HG03103 (cell line): Measurements from ENCODE around the gene NAA15.
"Not testable (repeated sequence)": the region's sequence is repeated elsewhere in the genome, so short reads cannot be mapped to it uniquely, and the experiment has no call there.

Source experiments
- ATAC-seq: cut with Tn5 transposase; IDR thresholded peaks from one replicate; pipeline ENCODE4 v1.9.1; 2021; ENCODE audit warnings: low read depth; ENCODE audit not compliant: unreplicated experiment

Gene NAA15

DNA sequence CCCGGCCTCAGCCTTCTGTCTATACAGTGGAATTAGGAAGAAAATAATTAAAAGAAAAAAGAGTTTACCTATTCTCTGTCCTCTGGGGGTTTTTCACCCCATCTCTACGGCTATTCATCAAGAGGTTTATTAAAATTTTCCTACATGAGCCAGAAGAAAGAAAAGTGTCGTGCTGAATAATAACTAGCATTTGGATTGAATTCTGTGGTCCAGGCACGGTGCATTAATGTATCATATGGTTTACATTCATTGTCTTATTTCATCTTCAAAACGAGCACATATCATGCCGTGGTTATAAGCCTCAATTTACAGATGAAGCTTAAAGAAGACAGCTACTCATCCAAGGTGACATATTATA is 5.4 kb upstream of the NAA15 start:
- ATAC-seq: no peak

DNA sequence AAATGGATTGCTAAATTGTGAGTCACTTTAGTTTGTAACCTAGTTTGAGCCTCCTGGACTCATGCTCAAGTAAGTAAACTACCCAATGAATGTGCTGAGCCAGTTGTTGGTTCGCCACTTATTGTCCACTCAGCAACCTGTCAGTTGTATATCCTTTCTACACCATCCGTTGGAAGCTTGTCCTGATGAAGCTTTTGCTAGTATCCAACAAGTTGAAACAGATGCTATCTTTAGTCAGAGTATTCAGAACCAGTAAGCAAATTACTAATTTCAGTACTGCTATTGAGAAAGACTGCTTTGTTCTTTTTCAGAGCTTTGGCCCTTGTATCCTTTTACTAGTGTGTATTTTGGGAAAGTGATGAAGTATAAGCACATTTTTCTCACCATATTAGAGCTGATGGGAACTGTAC is 4.3 kb upstream of the NAA15 start:
- ATAC-seq: no peak

DNA sequence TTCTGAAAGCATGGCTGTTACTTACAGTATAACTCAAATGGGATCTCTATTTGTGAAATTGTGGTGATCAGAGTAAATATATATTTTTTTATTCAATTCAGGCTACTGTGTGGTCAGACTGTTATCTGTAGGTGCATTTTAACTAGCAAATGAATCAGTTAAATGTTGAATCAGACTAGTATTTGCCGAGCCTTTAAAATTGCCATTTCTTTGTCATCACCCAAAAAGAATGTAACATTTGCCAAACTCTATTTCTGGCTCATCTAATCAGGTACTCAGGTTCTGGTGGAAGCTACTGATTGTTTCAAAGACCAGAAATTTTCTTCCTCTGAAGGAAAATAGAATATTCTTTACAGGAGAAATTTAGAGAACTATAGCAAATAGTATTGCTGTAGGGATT is 1.8 kb upstream of the NAA15 start:
- no peak for ATAC-seq

DNA sequence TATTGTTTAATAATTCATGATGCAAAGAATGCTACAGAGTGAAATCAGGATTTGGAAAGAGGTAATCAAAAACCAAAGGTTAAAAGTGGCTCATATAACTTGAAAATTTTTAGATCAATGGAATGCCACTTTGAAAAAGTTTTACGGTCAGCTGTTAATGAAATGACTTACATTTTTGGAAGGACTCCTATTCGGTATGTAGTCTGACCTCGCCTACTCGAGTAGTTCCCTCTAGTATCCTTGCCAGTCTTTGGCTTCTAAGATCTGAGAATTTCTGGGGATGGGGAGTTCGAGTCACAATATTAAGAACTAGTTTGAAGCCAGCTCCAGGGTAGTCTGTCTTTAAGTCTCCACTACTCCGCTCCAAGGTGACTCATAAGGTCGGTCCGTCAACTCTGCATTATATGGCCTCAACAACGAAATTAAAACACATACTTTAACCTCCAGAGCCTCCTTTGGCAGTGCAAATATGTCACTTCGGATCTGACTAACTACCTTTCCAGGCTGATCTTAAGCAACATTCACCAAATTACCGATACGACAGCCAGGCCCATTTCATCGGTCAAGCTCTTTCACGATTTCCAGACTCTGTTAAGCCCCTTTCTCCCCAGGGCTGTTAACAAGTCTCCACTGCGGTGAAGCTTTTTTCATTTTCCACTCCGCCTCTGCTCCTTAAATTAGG is 733 bp upstream of the NAA15 start:
- peak; percentile 4 for ATAC-seq

DNA sequence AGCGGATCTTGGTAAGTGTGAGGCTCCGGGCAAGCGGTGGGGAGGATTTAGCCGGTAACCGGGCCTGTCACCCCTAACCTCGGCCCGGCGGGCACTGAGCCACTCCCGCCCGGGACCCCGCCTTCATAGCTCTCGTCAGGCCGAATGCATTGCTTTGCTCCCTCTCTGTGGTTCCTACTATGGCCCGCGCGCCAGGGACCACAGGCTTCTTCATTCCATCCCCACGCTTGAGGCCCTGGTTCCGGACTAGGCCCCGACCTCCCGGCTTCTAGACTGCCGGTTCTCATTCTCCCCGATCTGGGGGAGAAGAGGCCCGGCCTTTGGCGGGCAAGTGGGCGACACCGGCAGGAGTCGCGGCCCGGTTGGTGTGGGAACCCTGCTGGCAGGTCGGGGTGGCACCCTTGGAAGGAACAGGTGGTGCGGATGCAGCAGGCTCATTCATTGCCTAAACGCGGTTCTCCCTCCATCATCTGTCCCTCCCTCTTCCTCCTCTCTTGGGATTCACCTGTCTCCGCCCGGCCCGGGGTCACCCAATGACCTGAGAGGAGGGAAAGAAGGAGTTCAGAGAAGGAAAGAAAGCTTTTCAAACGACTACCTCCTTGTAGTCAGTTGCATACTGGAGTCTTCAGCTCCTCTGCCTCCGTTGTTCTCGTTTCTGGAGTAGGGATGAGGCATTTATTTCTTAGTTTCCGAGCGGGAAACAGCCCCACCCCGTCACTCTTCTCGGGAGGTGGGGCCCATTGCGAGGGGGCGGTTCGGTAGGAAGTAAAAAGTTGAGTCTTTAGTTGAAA is 711 bp downstream of the NAA15 start, which contains the start of gene NDUFC1:
Gene NDUFC1 (minus strand): TSS at position 657 of the 791 bp plus-strand sequence. CDS start 6,679 bp downstream, outside the sequence.
- ATAC-seq: peak; percentile 31

DNA sequence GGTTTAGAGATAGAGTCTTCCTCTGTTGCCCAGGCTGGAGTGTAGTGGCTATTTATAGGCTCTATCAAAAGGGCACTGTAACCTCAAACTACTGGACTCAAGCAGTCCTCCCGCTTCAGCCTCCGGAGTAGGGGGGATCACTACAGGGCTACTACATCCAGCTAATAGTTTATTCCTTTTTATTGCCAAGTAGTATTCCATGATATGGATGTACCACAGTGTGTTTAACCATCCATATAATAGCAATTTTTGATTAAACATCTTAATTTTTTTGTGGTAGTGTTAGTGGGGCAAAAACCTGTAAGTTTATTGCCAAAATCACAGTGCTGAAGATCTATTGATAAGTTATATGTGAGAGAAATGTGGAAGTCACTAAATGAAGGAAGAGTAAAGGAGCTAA is 3.6 kb downstream of the NAA15 start:
- ATAC-seq: no peak

DNA sequence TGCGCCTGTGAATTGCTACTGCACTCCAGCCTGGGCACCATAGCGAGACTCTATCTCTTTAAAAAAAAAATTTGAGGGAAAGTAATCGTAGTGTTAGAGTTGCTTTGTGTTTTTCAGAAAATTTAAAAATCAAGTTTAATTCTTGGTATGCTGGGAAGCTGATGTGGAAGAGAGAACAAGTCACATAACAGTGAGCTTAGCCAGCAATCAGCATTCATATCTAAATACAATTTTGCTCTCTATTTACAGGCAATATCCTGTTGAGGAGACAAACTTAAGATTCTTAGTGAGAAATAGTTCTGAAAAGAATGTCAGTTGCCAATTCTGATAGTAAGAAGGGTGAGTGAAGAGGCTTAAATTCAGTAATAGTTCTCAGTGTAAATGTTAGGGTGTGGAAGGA is 10.6 kb downstream of the NAA15 start:
- no peak for ATAC-seq

DNA sequence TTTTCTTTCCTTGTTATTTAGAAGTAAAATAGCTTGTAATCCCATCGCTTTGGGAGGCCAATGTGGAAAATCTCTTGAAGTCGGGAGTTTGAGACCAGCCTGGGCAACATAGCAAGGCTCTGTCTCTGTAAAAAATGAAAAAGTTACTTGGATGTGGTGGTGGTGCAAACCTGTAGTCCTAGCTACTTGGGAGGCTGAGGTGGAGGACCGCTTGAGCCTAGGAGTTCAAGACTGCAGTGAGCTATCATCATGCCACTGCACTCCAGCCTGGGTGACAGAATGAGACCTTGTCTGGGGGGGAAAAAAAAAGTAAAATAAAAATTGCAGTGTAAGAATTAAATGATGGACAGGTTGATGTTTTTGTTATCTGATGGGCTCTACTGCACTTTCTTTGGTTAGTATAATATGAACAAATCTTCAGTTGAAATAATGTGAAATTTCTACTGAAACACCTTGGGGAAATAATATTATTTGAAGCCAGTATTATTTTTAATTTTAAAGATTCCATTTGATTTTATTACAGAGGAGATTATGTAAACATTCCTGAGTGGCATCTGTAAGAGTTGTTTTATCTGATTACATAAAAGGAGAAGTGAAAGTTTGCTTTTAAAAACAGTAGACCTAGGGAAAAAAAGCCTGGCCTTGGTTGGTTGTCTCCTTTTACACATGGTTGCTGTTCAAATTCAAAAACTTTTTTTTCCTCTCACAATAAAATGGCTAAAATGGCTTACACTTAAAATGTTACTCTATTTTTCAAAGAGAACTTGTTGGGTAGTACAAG is 11.4 kb downstream of the NAA15 start:
- no peak for ATAC-seq

DNA sequence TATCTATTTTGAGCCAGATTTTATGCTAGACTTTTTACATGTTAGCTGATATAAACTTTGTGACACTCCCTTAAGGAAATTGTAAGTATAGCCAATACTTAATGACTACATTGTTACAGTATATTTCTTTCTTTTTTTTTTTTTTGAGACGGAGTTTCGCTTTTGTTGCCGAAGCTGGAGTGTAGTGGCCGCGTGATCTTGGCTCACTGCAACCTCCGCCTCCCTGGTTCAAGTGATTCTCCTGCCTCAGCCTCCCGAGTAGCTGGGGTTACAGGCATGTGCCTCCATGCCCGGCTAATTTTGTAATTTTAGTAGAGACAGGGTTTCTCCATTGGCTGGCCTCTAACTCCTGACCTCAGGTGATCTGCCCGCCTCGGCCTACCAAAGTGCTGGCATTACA is 12.1 kb downstream of the NAA15 start:
- not testable (repeated sequence) for ATAC-seq

DNA sequence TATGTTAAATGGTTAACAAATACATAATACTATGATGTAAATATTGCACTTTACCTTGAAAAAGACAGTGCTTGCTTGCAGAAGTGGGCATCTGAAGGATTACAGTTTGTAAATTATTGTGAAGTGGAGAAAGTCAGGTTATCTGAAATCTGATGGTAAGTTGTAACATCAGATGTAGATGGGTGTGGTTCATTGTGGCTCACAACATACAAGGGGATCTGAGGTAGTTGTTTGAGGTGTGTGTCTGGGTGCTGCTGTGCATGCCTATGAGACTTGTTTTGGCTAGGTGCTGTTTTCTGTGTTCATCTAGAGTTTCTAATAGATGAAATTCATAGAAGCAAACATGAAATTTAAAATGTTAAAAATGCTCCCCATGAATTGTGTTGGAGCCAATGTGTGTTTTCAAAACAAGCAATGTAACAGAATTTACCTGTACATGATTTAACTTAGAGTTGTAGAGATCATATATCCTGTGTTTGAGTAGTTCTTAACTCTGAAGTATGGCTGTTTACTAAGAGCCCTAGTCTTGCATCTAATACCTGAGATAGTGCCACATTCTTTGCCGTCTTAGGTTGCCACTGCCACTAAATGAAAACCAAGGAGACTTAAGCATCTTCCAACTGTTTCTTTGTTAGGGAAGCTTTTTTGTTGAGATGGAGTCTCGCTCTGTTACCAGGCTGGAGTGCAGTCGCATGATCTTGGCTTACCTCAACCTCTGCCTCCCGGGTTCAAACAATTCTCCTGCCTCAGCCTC is 12.9 kb downstream of the NAA15 start:
- no peak for ATAC-seq

DNA sequence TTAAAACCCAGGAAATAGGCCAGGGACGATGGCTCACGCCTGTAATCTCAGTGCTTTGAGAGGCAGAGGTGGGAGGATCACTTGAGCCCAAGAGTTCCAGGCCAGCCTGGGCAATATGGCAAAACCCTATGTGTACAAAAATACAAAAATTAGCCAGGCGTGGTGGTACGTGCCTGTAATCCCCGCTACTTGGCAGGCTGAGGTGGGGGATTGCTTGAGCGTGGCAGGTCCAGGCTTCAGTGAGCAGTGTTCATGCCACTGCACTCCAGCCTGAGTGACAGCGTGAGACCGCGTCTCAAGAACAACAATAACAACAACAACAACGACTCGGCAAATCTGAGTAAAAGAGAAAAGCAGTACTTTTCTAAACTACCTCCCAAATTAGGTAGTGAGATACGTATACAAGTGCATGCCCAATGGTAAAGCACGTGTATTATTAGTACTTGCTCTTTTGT is 13.9 kb downstream of the NAA15 start:
- peak; percentile 64 for ATAC-seq

DNA sequence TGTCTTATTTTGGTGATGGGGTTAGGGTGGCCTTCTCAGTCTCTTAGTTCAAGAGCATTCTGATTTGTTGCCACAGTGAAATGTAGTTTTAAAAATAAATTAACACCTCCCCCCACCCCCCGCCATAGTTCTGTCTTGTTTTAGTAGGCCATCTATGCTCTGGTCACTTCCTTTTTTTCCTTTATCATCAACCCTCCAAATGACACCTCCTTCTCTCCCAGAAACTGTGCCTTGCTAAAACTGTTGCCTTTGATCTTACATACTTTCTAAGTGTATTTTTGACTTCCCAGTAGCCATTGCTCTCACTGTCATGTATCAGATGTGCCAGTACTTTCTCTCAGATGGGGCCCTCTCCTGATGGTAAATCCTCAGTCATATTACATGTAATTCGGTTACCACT is 15.4 kb downstream of the NAA15 start:
- ATAC-seq: no peak

DNA sequence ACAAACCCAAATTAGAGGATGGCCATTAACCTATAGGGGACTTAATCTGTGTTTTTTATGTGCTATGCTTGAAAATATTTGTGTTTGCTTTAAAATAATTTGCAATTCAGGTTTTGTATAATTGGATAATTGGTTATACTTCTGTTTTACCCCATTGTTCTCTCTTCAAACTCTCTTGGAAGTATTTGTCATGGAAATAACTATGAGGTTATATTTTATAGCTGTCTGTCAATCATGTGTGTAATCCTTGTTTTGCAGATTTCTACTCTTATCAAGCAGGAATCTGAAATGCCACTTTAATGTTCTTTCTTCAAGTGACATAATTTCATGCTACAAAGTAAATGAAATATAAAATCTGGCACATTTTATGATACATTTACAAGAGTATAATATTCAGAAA is 16.3 kb downstream of the NAA15 start:
- no peak for ATAC-seq

DNA sequence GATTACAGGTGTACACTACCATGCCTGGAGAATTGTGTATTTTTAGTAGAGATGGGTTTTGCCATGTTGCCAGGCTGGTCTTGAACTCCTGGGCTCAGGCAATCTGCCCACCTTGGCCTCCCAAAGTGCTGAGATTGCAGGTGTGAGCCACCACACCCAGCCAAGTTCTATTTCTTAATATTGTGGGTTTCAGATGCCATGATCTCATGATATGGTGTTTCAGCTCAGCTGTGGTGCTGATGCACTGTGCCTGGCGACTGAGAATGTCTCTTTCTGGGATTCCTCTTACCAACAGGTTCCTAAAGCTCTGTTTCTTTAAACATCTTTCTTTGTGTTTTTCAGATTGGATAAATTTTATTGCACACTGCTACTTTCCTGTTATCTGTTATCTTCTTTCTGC is 18.3 kb downstream of the NAA15 start:
- no peak for ATAC-seq

DNA sequence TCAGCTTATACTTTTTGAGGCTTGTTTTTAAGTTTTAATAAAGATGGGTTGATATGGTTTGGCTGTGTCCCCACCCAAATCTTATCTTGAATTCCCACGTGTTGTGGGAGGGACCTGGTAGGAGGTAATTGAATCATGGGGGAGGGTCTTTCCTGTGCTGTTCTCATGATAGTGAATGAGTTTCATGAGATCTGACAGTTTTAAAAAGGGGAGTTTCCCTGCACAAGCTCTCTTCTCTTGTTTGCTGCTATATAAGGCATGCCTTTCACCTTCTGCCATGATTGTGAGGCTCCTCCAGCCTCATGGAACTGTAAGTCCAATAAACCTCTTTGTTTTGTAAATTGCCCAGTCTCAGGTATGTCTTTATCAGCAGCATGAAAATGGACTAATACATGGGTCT is 20.8 kb downstream of the NAA15 start:
- ATAC-seq: not testable (repeated sequence)

DNA sequence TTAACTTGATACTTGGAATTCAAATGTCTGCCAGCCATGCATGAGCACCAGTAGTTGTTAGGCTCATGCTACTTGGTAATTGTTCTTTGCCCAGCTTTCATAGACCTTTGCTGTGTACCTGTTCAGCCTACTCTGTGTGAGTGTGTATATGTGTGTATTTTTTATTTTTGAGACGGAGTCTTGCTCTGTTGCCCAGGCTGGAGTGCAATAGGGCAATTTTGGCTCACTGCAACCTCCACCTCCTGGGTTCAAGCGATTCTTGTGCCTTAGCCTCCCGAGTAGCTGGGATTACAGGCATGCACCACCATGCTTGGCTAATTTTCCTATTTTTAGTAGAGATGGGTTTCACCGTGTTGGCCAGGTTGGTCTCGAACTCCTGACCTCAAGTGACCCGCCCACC is 21.2 kb downstream of the NAA15 start:
- not testable (repeated sequence) for ATAC-seq

DNA sequence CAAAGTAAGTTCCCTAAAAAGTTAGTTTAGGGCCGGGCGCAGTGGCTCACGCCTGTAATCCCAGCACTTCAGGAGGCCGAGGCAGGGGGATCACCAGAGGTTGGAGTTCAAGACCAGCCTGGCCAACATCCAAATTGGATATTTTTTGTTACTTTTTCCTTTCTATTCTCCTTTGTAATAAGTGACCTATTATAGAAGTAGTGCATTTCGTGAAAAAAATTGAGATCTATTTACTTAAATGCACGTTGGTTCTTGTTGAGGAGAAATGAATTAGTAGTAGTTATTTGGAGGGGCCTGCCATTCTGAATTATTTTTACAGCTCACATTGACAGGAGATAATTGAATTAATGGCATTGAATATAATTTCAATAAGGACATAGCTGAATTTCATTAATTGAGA is 23.3 kb downstream of the NAA15 start:
- no peak for ATAC-seq

DNA sequence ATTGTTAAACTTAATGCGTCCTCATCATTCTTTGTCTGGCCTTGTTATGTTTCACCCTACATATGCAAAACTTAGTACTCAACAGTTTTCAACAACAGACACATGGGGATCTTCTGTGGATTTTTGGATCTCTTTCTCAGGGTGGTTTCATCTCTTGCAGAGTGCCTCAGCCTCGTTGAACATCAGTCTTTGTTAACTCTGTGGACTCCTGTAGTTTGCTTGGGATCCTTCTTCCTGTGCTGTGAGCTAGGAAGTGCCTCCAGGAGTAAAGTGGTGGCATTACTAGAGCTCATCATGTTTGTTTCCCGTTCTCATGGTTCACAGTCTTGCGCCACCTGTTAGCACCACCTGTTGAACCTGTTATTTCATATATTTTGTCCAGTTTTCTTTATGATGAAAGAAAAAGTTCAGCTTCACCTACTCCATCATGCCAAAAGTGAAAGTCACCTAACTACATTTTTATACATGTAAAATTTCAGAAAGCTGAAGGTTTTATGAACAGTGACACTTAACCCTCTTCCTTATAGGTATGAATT is 28.4 kb downstream of the NAA15 start:
- ATAC-seq: no peak

DNA sequence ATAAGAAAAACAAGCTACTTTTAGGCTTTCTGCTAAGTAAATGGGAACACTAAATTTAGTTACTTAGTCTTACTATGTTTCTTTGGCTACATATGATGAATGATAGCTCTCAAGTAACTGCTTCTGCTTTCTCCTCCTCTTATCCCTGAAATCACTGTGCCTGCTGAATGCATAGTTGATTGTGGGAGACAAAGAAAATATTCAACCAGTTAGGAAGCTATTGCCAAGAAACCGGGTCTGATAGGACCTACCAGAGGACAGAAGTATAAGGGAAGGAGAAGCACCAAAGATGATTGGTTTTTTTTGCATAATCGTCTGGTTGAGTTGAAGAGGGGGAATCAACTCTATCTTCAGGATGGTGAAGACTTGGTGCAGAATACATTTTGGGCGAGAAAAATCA is 29.0 kb downstream of the NAA15 start:
- ATAC-seq: no peak

DNA sequence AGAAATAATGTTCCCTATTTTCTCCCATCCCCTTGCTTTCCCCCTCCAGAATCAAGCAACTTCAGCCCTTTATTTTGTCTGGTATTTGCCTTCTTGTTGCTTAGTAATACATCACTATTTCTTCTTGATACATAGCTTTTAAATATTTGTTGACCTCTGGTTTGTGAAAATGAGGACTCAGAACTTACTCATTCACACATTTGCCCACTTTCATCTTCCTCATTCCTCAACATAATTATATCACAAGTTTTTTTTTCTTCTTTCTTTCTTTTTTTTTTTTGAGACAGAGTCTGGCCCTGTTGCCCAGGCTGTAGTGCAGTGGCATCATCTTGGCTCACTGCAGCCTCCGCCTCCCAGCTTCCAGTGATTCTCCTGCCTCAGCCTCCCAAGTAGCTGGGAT is 29.9 kb downstream of the NAA15 start:
- ATAC-seq: no peak
